Measurements from ENCODE around the gene PBX4.

DNA sequence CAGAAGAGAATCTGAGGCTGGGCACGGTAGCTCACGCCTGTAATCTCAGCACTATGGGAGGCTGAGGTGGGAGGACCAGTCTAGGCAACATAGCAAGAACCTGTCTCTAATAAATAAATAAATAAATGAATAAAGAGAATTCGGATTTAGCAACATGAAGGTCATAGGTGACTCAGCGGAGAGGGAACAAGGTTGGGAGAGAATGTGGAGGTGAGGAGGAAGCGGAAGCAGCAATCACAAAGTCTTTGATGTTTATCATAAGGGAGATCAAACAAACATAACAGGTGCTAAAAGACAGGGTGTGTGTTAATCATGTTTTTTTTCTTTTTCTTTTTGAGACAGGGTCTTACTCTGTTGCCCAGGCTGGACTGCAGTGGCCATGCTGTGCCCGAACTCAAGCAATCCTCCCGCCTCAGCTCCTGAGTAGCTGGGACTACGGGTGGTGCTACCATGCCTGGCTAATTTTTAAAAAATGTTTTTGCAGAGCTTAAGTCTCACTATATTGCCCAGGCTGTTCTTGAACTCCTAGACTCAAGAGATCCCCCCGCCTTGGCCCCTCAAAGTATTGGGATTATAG is 16.3 kb downstream of the PBX4 start:
- TF ChIP-seq EZH2 (IDR thresholded peaks at IDR 0.05) (no peak), CTCF (IDR thresholded peaks at IDR 0.05 in 2 of 3, conservative IDR thresholded peaks at IDR 0.05 in 1 of 3; ENCODE audit: borderline replicate concordance in 1 of 3, insufficient read depth in 1 of 3, low read depth in 2 of 3, low read length in 2 of 3) (no peak), EZH2phosphoT487 (IDR thresholded peaks at IDR 0.05; ENCODE audit: borderline replicate concordance) (no peak), POLR2AphosphoS5 (IDR thresholded peaks at IDR 0.05; ENCODE audit: low read depth, low read length) (no peak), POLR2A (IDR thresholded peaks at IDR 0.05; ENCODE audit: borderline replicate concordance, extremely low read depth, insufficient read depth, insufficient read length) (no peak), TCF7L2 (IDR thresholded peaks at IDR 0.05; ENCODE audit: borderline replicate concordance, extremely low read depth, insufficient read depth, insufficient read length) (peak; percentile 28), RAD21 (IDR thresholded peaks at IDR 0.05; ENCODE audit: low read depth) (no peak)
- TF ChIP-seq, protein P1, sequence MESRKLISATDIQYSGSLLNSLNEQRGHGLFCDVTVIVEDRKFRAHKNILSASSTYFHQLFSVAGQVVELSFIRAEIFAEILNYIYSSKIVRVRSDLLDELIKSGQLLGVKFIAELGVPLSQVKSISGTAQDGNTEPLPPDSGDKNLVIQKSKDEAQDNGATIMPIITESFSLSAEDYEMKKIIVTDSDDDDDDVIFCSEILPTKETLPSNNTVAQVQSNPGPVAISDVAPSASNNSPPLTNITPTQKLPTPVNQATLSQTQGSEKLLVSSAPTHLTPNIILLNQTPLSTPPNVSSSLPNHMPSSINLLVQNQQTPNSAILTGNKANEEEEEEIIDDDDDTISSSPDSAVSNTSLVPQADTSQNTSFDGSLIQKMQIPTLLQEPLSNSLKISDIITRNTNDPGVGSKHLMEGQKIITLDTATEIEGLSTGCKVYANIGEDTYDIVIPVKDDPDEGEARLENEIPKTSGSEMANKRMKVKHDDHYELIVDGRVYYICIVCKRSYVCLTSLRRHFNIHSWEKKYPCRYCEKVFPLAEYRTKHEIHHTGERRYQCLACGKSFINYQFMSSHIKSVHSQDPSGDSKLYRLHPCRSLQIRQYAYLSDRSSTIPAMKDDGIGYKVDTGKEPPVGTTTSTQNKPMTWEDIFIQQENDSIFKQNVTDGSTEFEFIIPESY (IDR thresholded peaks at IDR 0.05; ENCODE audit: extremely low read depth, insufficient replicate concordance, low read length): no peak
